HUES64 (cell line): Measurements from ENCODE around the gene SDHAF3.

Source experiments
- H3K27ac ChIP-seq: 2 replicates; pipeline ENCODE4 v1.7.0; 2013; ENCODE audit warnings: low read depth, low read length, inconsistent platforms
- H3K27me3 ChIP-seq: 2 replicates; pipeline ENCODE4 v1.6.1; 2013; ENCODE audit warnings: mild to moderate bottlenecking, low read length; ENCODE audit not compliant: insufficient read depth
- H3K36me3 ChIP-seq: 2 replicates; pipeline ENCODE4 v1.6.1; 2013; ENCODE audit warnings: mild to moderate bottlenecking, low read length; ENCODE audit not compliant: insufficient read depth
- H3K4me1 ChIP-seq: 2 replicates; pipeline ENCODE4 v1.6.1; 2013; ENCODE audit warnings: mild to moderate bottlenecking, low read length, moderate library complexity; ENCODE audit not compliant: insufficient read depth
- H3K4me3 ChIP-seq: 2 replicates; pipeline ENCODE4 v1.5.1; 2013; ENCODE audit warnings: mild to moderate bottlenecking, low read length, moderate library complexity
- H3K9ac ChIP-seq: 2 replicates; pipeline ENCODE4 v1.6.1; 2013; ENCODE audit warnings: mild to moderate bottlenecking, low read depth, low read length
- H3K9me3 ChIP-seq: 2 replicates; pipeline ENCODE4 v1.6.1; 2013; ENCODE audit warnings: low read depth, low read length; ENCODE audit not compliant: insufficient read depth
- WGBS: fragments of 150-250, 120-280 bp; methylation state at CpG from one replicate; pipeline ENCODE4 v1.1.7; 2013; ENCODE audit warnings: missing lambda C conversion rate; 5-methylcytosine and 5-hydroxymethylcytosine counted together

SDHAF3 gene

DNA sequence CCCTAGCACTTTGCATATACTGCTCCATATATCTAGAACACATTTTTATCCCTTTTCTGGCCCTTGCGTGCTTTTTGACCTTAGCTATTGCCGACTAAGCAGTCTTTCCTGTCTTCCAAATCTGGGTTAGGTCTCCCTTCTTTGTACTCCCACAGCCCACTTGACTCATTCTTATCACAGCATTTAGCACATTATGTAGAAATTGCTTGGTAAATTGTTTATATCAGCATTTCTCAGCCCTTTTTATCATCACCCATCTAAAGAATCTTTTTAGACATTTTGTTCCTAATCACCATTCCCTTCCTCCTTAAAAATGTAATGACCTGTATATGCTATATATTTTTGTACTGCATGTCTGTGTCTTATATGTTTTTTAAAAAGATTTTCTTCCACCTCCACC, 101.7 kb downstream of the SDHAF3 start:
- H3K9ac ChIP-seq, result no peak overlapping the region
- WGBS, result 95% methylated on average over 2 of the region's 2 CpGs
- H3K27ac ChIP-seq, result no peak overlapping the region
- H3K4me1 ChIP-seq, result no peaks in the 10 kb centered on the region
- no peaks in the 10 kb centered on the region for H3K36me3 ChIP-seq
- no peaks in the 10 kb centered on the region for H3K9me3 ChIP-seq
- no peaks in the 10 kb centered on the region for H3K27me3 ChIP-seq
- no peak overlapping the region for H3K4me3 ChIP-seq

DNA sequence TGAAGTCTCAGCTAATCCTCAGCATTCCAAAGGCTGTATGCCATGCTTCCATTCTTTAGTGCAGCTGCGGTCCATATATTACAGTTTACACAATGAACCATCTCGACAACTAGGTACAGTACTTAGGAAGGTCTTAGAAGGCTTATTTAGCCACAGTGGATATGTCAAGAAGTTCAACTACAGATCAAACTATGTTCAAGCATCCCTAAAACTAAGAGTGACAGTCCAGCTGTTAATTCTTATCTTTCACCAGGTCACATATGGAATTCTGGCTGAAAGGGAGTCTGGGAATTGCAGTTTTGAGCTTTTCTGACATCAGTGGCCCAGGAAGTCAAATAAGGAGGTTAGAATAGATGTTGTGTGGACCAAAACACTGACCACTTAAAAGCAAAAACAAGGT, 106.8 kb downstream of the SDHAF3 start:
- no peaks in the 10 kb centered on the region for H3K36me3 ChIP-seq
- WGBS, result 90% methylated on average over 2 of the region's 2 CpGs
- H3K27ac ChIP-seq, result no peak overlapping the region
- no peak overlapping the region for H3K9ac ChIP-seq
- no peaks in the 10 kb centered on the region for H3K9me3 ChIP-seq
- no peaks in the 10 kb centered on the region for H3K27me3 ChIP-seq
- no peaks in the 10 kb centered on the region for H3K4me1 ChIP-seq
- H3K4me3 ChIP-seq, result no peak overlapping the region

DNA sequence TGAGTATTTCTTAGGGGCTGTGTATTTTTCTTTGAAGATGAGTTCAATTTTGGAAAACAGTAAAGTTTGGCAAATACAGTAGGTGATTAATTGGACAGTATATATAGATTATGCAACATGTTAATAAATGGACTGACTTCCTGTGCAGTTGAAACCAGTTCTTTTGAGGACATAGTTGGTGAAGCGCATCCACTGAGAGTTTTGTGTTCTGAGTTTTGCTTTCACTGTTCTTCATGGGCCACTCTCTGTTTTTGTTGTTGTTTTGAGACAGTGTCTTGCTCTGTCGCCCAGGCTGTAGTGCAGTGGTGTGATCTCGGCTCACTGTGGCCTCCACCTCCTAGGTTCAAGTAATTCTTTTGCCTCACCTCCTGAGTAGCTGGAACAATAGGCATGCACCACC, 109.0 kb downstream of the SDHAF3 start:
- no peaks in the 10 kb centered on the region for H3K4me1 ChIP-seq
- H3K4me3 ChIP-seq, result no peak overlapping the region
- no peak overlapping the region for H3K9ac ChIP-seq
- H3K9me3 ChIP-seq, result no peaks in the 10 kb centered on the region
- H3K27me3 ChIP-seq, result no peaks in the 10 kb centered on the region
- no peaks in the 10 kb centered on the region for H3K36me3 ChIP-seq
- 64% methylated on average over 3 of the region's 3 CpGs for WGBS
- H3K27ac ChIP-seq, result no peak overlapping the region
